Transverse colon (tissue), 4 donors: ENCODE data around the gene MAN2A1. TPM values are rescaled to one million over a fixed set of nuclear protein-coding genes. Genes with fewer than 3 reads are reported as not detected.

ENCODE experiments used
- DNase-seq: peaks from one replicate; pipeline ENCODE4 v3.0.0-alpha.2; 2019
- H3K27ac ChIP-seq, 4 donors: fragments of 200-600 bp; sonication (generic); 2 replicates each; pipeline ENCODE4 v1.5.1; 2016 to 2018; ENCODE audit warnings: inconsistent platforms in 4 of 4
- H3K27me3 ChIP-seq: fragments of 200-600 bp; sonication (generic); 2 replicates; pipeline ENCODE4 v1.5.1; 2017; ENCODE audit warnings: inconsistent platforms
- H3K36me3 ChIP-seq, 4 donors: fragments of 200-600 bp; sonication (generic); 2 replicates each; pipeline ENCODE4 v1.5.1; 2017 to 2019; ENCODE audit warnings: inconsistent platforms in 4 of 4
- H3K4me1 ChIP-seq, 4 donors: fragments of 200-600 bp; sonication (generic); 2 replicates each; pipeline ENCODE4 v1.5.1; 2017 to 2020; ENCODE audit warnings: inconsistent platforms in 4 of 4
- H3K4me3 ChIP-seq, 4 donors: fragments of 200-600 bp; sonication (generic); 1 replicate in 1 of 4; 2 replicates in 3 of 4; pipeline versions ENCODE4 v1.5.1 to v1.6.1; 2017 to 2019; ENCODE audit warnings: inconsistent platforms in 4 of 4
- H3K9me3 ChIP-seq, 2 donors: fragments of 200-600 bp; sonication (generic); 2 replicates each; pipeline ENCODE4 v1.5.1; 2017 to 2019; ENCODE audit warnings: inconsistent platforms in 2 of 2
- EP300 ChIP-seq: sonication (generic); formaldehyde crosslinking; IDR thresholded peaks from one replicate; pipeline ENCODE4 v1.6.1; 2017; ENCODE audit warnings: antibody characterized with exemption, low read depth
- POLR2A ChIP-seq: fragments of 450-650 bp; IDR thresholded peaks from one replicate; pipeline ENCODE4 v1.6.1; 2016; ENCODE audit warnings: antibody characterized with exemption, mild to moderate bottlenecking, moderate library complexity
- POLR2AphosphoS5 ChIP-seq, 3 donors: sonication (generic); formaldehyde crosslinking; IDR thresholded peaks; one replicate each; pipeline ENCODE4 v1.6.1; 2016; ENCODE audit warnings: antibody characterized with exemption in 3 of 3
- WGBS, 2 donors: methylation state at CpG; one replicate each; pipeline ENCODE4 v1.1.5; 2018; ENCODE audit warnings: low coverage in 1 of 2; 5-methylcytosine and 5-hydroxymethylcytosine counted together
- in situ Hi-C, 4 donors: fragments of 200-750 bp; cut with MboI; loops; one replicate each; pipeline versions ENCODE4 v1.15.0 to v1.15.1; 2017; ENCODE audit warnings: low sequenced_read_pairs in 3 of 4, low pct_ligation_motif_present in 1 of 4, low pct_unique_long_range_greater_than_20kb in 1 of 4
- intact Hi-C: fragments of 100-400 bp; cut with DNase I; formaldehyde crosslinking; loops from one replicate; pipeline ENCODE4 v1.15.1; 2023; ENCODE audit warnings: low total_unique reads
- total RNA-seq, 4 donors: library from RNA; depleted of rRNA; stranded (reverse); fragments of >200 nt; gene quantifications; one replicate each; pipeline ENCODE4 v1.1.0, GENCODE V29; 2016
- TF ChIP-seq, protein P1 (sequence below), 5 experiments: fragments of 200-600 bp in 3 of 5; fragments of 450-650 bp in 2 of 5; sonication (generic) in 3 of 5; IDR thresholded peaks; 1 replicate in 2 of 5; 2 replicates in 3 of 5; pipeline ENCODE4 v1.5.1; 2016 to 2017; ENCODE audit warnings: antibody characterized with exemption in 5 of 5, inconsistent platforms in 3 of 5, mild to moderate bottlenecking in 2 of 5, moderate library complexity in 1 of 5

MAN2A1 gene
- total RNA-seq, 4 donors from 2014 or later, result 39.2 to 95.3 (median 70.4) TPM

DNA sequence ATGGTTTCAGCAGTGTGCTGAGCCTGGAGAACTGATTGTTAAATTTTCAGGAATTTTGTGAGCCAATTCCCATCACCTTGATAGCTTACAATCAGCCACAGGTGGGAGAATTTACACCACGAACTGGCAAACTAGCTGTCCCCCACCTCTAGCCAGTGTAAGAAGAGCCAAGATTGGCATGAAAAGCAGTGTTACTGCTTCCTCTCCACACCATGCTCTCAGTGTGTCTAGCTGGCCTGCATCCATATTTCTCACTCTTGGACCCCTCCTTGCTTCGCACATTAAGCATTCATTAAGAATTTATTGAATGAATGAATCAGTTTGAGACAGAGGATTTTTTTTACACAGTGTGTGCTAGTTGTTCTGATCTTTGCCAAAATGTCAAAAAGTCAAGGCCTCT is 36.7 kb upstream of the MAN2A1 start:
- TF ChIP-seq, protein P1, sequence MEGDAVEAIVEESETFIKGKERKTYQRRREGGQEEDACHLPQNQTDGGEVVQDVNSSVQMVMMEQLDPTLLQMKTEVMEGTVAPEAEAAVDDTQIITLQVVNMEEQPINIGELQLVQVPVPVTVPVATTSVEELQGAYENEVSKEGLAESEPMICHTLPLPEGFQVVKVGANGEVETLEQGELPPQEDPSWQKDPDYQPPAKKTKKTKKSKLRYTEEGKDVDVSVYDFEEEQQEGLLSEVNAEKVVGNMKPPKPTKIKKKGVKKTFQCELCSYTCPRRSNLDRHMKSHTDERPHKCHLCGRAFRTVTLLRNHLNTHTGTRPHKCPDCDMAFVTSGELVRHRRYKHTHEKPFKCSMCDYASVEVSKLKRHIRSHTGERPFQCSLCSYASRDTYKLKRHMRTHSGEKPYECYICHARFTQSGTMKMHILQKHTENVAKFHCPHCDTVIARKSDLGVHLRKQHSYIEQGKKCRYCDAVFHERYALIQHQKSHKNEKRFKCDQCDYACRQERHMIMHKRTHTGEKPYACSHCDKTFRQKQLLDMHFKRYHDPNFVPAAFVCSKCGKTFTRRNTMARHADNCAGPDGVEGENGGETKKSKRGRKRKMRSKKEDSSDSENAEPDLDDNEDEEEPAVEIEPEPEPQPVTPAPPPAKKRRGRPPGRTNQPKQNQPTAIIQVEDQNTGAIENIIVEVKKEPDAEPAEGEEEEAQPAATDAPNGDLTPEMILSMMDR (IDR thresholded peaks at IDR 0.05), result no peak
- TF ChIP-seq POLR2AphosphoS5 (IDR thresholded peaks at IDR 0.05) (no peak), POLR2A (no peak), EP300 (no peak)
- Histone ChIP-seq H3K36me3 (no peaks in the 10 kb centered on the region), H3K27ac (no peak overlapping the region), H3K4me1 (peaks cover 0 to 3% (median 0%) of the 10 kb centered on the region in 4 donors), H3K4me3 (no peak overlapping the region), H3K27me3 (no peaks in the 10 kb centered on the region), H3K9me3 (no peaks in the 10 kb centered on the region)
- 33 to 88% methylated on average over 1 to 2 of the region's 2 CpGs for WGBS, 2 donors
- in situ Hi-C loops (no loop called here), intact Hi-C loops (no loop called here)
- DNase-seq, result no peak

- Histone ChIP-seq H3K9me3 (no peaks in the 10 kb centered on the region), H3K4me1 (peaks cover 0 to 3% (median 0%) of the 10 kb centered on the region in 4 donors), H3K36me3 (no peaks in the 10 kb centered on the region), H3K27me3 (no peaks in the 10 kb centered on the region), H3K27ac (no peak overlapping the region), H3K4me3 (no peak overlapping the region)
- DNase-seq, result no peak
- in situ Hi-C loops, result no loop called here
- no peak for TF ChIP-seq POLR2A
- TF ChIP-seq POLR2AphosphoS5 (IDR thresholded peaks at IDR 0.05), result no peak
- TF ChIP-seq, protein P1 (IDR thresholded peaks at IDR 0.05), result no peak
- TF ChIP-seq EP300, result no peak
- intact Hi-C loops, result no loop called here
- WGBS, 2 donors, result 81 to 100% methylated on average over 3 of the region's 3 CpGs
Measured at GRCh38 chr5:109653561-109654239, 36.0 kb upstream of the MAN2A1 start.

GRCh38 chr5:109654455-109654854 is 35.3 kb upstream of the MAN2A1 start:
- Histone ChIP-seq H3K9me3 (no peaks in the 10 kb centered on the region), H3K27ac (no peak overlapping the region), H3K36me3 (no peaks in the 10 kb centered on the region), H3K27me3 (no peaks in the 10 kb centered on the region), H3K4me3 (no peak overlapping the region), H3K4me1 (peaks cover 0 to 3% (median 0%) of the 10 kb centered on the region in 4 donors)
- DNase-seq, result no peak
- WGBS, 2 donors, result 76 to 87% methylated on average over 5 to 6 of the region's 6 CpGs
- in situ Hi-C loops (no loop called here), intact Hi-C loops (no loop called here)
- TF ChIP-seq POLR2A (no peak), EP300 (no peak), POLR2AphosphoS5 (IDR thresholded peaks at IDR 0.05) (no peak)
- TF ChIP-seq, protein P1 (IDR thresholded peaks at IDR 0.05), result no peak

DNA sequence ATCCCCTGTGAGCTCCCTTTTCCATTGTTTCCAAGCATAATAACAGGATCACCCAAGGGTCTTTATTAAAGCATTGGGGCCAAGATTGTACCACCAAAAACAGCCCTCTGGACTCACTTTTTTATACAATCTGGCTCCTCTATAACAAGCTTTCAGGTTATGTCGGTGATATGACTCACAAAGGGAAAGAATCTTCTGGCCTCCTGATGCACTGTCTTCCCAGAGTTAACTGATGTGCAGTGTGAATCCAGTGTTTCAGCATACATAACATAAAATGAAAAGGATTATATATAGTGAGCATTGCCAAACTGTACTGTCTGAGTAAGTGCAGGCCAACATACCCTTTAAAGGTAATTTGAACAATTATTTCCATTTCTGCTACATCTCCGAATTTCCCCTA is 33.9 kb upstream of the MAN2A1 start:
- H3K27ac ChIP-seq, result no peak overlapping the region
- no peaks in the 10 kb centered on the region for H3K9me3 ChIP-seq
- TF ChIP-seq, protein P1 (IDR thresholded peaks at IDR 0.05), result no peak
- no peak for TF ChIP-seq POLR2A
- TF ChIP-seq POLR2AphosphoS5 (IDR thresholded peaks at IDR 0.05), result no peak
- TF ChIP-seq EP300, result no peak
- no peaks in the 10 kb centered on the region for H3K27me3 ChIP-seq
- H3K4me1 ChIP-seq, result peaks cover 0 to 3% (median 0%) of the 10 kb centered on the region in 4 donors
- intact Hi-C loops, result no loop called here
- 82 to 83% methylated on average over 2 of the region's 2 CpGs for WGBS, 2 donors
- no peak for DNase-seq
- in situ Hi-C loops, result no loop called here
- no peaks in the 10 kb centered on the region for H3K36me3 ChIP-seq
- no peak overlapping the region for H3K4me3 ChIP-seq
